ENCODE results near the gene SLC22A2.

- TF ChIP-seq POLR2AphosphoS5 (IDR thresholded peaks at IDR 0.05) (no peak), CTCF (IDR thresholded peaks at IDR 0.05) (no peak)
Measured at GRCh38 chr6:160265869-160266476, 7.4 kb upstream of the SLC22A2 start.
